Coronary artery (tissue), 2 donors: ENCODE measurements around the gene CNOT9.
"Not testable (repeated sequence)": the region's sequence is repeated elsewhere in the genome, so short reads cannot be mapped to it uniquely, and the experiment has no call there.

ENCODE experiments used
- DNase-seq: peaks from one replicate; pipeline ENCODE4 v3.0.0-alpha.2; 2017; ENCODE audit warnings: low spot score
- H3K27ac ChIP-seq, 2 donors: fragments of 200-600 bp; sonication (generic); one replicate each; pipeline ENCODE4 v1.5.1; 2016 to 2019
- H3K4me3 ChIP-seq: fragments of 200-600 bp; sonication (generic); 2 replicates; pipeline ENCODE4 v1.5.1; 2016; ENCODE audit warnings: mild to moderate bottlenecking, moderate library complexity
- TF ChIP-seq, protein P1 (sequence below): fragments of 200-600 bp; sonication (generic); IDR thresholded peaks from one replicate; pipeline ENCODE4 v1.5.1; 2019; ENCODE audit warnings: antibody characterized with exemption

The CNOT9 gene, protein sequence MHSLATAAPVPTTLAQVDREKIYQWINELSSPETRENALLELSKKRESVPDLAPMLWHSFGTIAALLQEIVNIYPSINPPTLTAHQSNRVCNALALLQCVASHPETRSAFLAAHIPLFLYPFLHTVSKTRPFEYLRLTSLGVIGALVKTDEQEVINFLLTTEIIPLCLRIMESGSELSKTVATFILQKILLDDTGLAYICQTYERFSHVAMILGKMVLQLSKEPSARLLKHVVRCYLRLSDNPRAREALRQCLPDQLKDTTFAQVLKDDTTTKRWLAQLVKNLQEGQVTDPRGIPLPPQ

DNA sequence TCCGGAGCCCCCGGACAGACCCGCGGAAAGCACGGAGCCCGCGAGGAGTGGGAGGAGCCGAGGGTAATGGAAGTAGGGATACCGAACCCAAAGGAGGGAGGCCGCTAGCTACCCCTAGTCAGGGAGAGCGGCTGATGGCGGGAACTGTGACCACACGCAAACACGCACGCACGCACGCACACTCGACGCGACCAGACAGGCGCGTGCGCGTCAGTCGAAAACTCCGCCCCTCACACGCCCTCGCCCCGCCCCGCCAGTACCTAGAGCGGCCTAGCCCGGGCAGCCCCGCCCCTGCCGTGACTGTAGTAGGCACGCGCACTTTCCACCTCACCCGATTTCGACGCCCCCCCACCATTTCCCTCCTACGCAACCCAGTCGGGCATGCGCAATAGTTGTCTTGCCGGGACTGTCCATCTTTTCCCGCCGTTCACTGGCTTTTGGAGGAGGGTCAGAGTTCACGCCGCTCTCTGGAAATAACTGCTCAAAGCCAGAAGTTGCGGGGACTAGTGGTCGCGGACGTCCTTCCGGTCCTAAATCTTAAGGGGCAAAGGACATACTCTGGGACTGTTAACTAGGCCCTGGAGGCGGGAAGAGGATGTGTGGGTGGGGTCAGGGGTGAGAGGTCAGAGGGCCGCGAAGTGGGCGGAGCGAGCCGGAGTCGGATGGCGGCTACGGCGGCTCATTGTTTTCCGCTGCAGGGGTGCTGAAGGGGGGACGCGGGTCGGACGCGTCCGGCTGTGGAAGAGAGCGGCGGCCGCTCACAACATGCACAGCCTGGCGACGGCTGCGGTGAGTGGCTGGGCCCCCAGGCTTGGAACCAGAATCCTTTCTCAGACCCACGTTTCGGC lies at the start of gene CNOT9, which contains the start of gene USP37:
Gene CNOT9, plus strand, starts transcription at position 650 of the 848 bp plus-strand sequence. Its CDS starts 116 bp downstream, at position 766.
Gene USP37, minus strand, starts transcription at position 162 of the 848 bp plus-strand sequence. CDS start 9,698 bp downstream, outside the sequence.
- DNase-seq, result peak; percentile 99
- Histone ChIP-seq H3K27ac (peak within 1 kb of the TSS; percentile 88 to 91), H3K4me3 (peak within 1 kb of the TSS; percentile 95)
- TF ChIP-seq, protein P1, sequence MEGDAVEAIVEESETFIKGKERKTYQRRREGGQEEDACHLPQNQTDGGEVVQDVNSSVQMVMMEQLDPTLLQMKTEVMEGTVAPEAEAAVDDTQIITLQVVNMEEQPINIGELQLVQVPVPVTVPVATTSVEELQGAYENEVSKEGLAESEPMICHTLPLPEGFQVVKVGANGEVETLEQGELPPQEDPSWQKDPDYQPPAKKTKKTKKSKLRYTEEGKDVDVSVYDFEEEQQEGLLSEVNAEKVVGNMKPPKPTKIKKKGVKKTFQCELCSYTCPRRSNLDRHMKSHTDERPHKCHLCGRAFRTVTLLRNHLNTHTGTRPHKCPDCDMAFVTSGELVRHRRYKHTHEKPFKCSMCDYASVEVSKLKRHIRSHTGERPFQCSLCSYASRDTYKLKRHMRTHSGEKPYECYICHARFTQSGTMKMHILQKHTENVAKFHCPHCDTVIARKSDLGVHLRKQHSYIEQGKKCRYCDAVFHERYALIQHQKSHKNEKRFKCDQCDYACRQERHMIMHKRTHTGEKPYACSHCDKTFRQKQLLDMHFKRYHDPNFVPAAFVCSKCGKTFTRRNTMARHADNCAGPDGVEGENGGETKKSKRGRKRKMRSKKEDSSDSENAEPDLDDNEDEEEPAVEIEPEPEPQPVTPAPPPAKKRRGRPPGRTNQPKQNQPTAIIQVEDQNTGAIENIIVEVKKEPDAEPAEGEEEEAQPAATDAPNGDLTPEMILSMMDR, result no peak

DNA sequence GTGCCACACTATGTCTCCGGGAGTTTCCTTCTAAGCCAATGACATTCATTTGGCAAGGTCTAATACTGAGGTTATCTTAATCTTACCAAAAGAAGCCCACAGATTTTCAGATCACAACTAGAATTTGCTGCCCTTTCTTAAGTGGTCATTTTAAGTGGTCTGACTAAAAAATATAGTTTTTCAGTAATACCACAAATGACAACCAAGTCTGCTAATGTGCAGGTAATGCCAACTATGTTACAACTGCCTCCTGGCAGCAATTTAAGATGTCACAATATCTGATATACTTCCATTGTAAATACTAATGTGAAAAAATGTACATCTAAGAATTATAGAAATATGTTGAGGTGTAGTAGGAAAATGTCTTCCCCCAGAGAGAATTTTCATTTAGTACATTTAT lies 49.8 kb upstream of the CNOT9 start:
- no peak for DNase-seq
- TF ChIP-seq, protein P1, result no peak
- no peak overlapping the region for H3K4me3 ChIP-seq
- H3K27ac ChIP-seq, result no peak overlapping the region

DNA sequence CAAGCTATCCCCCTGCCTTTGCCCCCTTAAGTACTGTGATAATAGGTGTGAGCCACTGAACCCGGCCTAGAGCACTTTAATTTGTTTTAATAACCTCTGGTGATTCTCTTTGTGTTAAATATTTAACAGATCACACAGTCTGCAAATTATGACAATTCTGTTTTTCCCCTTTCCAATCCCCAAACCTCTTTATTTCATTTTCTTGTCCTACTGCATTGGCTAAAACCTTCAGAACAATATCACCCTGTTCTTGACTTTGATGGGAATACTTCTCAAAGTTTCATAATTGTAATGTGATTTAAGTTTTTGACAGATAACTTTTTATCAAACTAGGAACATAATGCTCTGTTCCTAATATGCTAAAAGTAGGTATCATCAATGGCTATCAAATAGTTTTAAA lies 45.0 kb upstream of the CNOT9 start:
- H3K27ac ChIP-seq, result no peak overlapping the region
- TF ChIP-seq, protein P1, result no peak
- no peak overlapping the region for H3K4me3 ChIP-seq
- no peak for DNase-seq

DNA sequence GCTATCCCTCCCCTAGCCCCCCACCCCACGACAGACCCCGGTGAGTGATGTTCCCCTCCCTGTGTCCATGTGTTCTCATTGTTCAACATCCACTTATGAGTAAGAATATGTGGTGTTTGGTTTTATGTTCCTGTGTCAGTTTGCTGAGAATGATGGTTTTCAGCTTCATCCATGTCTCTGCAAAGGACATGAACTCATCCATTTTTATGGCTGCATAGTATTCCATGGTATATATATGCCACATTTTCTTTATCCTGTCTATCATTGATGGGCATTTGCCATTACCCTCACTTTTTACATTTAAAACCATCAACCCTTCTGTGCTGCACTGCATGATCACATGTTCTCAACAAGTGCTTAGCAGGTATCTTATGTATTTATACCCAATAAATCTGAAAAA lies 40.2 kb upstream of the CNOT9 start:
- not testable (repeated sequence) for H3K4me3 ChIP-seq, DNase-seq, H3K27ac ChIP-seq

DNA sequence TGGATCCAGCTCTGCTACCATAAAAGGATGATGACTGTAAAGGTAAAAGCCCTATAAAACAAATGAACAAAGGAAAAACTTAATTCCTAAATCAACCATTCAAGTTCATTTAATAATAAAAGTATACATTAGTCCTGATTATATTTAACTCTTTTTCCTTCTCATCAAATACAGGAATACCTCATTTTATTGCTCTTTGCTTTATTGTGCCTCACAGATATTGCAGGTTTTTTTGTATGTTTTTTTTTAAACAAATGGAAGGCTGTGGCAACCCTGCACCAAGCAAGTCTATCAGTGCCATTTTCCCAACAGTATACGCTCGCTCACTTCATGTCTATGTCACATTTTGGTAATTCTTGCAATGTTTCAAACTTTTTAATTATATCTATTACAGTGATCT lies 38.6 kb upstream of the CNOT9 start:
- Histone ChIP-seq H3K27ac (no peak overlapping the region), H3K4me3 (no peak overlapping the region)
- TF ChIP-seq, protein P1, result no peak
- no peak for DNase-seq

DNA sequence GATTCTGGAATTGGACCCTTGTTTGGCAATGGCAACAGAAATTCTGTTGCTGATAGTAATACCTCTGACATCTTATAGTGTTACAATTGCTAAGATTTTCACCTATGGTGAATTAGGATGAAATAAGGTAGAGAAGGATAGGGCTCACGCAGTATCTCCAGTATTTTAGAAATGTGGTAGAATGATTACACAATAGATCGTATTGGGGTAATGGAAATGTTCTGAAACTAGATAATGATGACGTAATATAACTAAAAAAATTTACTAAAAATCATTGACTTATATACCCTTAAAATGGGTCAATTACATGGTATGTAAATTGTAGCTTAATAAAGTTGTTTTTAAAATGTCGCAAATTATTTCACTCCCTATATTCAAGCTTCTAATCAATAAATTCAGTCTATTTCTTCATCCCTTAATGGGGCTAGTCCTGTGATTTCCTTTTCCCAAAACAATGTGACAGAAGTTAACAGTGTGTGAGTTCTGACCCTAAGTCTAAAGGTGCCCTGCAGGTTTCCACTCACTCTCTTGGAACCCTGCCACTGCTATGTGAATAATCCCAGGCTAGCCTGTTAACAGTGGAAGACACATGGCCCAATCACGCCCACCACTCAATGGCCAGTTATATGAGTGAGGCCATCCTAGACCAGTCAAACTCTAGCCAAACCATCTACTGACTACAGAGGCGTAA lies 31.7 kb upstream of the CNOT9 start:
- Histone ChIP-seq H3K27ac (no peak overlapping the region), H3K4me3 (no peak overlapping the region)
- no peak for DNase-seq
- TF ChIP-seq, protein P1, result no peak

DNA sequence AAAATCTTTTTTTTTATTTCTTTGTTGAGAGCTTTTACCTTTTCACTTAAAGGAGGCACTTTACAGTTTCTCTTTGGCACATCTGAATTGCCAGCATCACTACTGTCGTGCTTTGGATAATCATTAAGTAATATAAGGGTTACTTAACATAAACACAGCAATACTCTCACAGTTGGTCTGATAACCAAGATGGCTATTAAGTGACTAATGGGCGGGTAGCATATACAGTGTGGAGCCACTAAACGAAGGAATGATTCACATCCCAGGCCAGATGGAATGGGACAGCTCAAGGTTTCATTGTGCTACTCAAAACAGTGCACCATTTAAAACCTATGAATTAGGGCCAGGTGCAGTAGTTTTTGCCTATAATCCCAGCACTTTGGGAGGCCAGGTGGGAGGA lies 28.6 kb upstream of the CNOT9 start:
- TF ChIP-seq, protein P1, result no peak
- DNase-seq, result no peak
- no peak overlapping the region for H3K27ac ChIP-seq
- H3K4me3 ChIP-seq, result no peak overlapping the region
